Measurements from ENCODE around the gene PRKG1. TPM values are rescaled to one million over a fixed set of nuclear protein-coding genes. Genes with fewer than 3 reads are reported as not detected.
"Not testable (repeated sequence)": the region's sequence is repeated elsewhere in the genome, so short reads cannot be mapped to it uniquely, and the experiment has no call there.

The PRKG1 gene
- total RNA-seq, 1 donor from 2014 or later, result 0.17 TPM

GRCh38 chr10:51325649-51326048 is 251.4 kb downstream of the PRKG1 start:
- DNase-seq (ENCODE audit: low read depth), result no peak
- TF ChIP-seq, protein P1, sequence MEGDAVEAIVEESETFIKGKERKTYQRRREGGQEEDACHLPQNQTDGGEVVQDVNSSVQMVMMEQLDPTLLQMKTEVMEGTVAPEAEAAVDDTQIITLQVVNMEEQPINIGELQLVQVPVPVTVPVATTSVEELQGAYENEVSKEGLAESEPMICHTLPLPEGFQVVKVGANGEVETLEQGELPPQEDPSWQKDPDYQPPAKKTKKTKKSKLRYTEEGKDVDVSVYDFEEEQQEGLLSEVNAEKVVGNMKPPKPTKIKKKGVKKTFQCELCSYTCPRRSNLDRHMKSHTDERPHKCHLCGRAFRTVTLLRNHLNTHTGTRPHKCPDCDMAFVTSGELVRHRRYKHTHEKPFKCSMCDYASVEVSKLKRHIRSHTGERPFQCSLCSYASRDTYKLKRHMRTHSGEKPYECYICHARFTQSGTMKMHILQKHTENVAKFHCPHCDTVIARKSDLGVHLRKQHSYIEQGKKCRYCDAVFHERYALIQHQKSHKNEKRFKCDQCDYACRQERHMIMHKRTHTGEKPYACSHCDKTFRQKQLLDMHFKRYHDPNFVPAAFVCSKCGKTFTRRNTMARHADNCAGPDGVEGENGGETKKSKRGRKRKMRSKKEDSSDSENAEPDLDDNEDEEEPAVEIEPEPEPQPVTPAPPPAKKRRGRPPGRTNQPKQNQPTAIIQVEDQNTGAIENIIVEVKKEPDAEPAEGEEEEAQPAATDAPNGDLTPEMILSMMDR (conservative IDR thresholded peaks at IDR 0.05; ENCODE audit: low read depth, low read length), result no peak
- no peak overlapping the region for H3K4me3 ChIP-seq (ENCODE audit: low read depth, low read length)

DNA sequence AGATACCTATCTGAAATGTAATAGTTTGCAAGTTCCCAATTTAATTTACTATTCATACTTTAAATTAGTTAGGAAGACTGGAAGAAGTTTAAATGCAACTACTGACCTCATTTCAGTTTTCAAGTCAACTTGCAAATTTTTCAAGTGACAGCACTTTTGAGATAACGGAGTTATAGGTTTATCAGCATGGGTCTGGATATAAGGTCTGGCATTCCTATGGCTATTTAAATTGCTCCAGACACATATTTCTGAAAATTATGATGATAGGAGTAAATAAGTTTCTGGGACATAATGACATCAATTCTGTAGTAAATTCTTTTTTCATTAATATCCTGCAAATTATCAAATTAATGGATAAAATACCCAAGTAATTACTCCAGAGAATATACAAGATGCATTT is 251.9 kb downstream of the PRKG1 start:
- no peak overlapping the region for H3K4me3 ChIP-seq (ENCODE audit: low read depth, low read length)
- TF ChIP-seq, protein P1 (conservative IDR thresholded peaks at IDR 0.05; ENCODE audit: low read depth, low read length), result no peak
- no peak for DNase-seq (ENCODE audit: low read depth)

DNA sequence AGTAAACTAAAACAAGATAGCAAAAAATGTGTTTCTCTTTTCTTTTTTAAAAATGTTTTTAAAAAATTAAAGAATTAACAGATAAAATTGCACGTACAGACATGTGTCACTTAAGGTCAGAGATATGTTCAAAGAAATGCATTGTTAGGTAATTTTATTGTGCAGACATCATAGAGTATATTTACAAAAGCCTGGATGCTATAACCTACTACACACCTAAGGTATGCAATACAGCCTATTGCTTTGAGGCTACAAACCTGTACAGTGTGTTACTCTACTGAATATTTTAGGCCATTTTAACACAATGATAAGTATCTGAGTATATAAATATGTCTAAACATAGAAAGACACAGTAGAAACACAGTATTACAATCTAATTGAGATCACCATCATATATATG is 253.1 kb downstream of the PRKG1 start:
- no peak overlapping the region for H3K4me3 ChIP-seq (ENCODE audit: low read depth, low read length)
- TF ChIP-seq, protein P1 (conservative IDR thresholded peaks at IDR 0.05; ENCODE audit: low read depth, low read length), result no peak
- DNase-seq (ENCODE audit: low read depth), result no peak

- DNase-seq (ENCODE audit: low read depth), result no peak
- TF ChIP-seq, protein P1 (conservative IDR thresholded peaks at IDR 0.05; ENCODE audit: low read depth, low read length), result no peak
- no peak overlapping the region for H3K4me3 ChIP-seq (ENCODE audit: low read depth, low read length)
These were observed 266.1 kb downstream of the PRKG1 start for GRCh38 chr10:51340366-51340765.

DNA sequence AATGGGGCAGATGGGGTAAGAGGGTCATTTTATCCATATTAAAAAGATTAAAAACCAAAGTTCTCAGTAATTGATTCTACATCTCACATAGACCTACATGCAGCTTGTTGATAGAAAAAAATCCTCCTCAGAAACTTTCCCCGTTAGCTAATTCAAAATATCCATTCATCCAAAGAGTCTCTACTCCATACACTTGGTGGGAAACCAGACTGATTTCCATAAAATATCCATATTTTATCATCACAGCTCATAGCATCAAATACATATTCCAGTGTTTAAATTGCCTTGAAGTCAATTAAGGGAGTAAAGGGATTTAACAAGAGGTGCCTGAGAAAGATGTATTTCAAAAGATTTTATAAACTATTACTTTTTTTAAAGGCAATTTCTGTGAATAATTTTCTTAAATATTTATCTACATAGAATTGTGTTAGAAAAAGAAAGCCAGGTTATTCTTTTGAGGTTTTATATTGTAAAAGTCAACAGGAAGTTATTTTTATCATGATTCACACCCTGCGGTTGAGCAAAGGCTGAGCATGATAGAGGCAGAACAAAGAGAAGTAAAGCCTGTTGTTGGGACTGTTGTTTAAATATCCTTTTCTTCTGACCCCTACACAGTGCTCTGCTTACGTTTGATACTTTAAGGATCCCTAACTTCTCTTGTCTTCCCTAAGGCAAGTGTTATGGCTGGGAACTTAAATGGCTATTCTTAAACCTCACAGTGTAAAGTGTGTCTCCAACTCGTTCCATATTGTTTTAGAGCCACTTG is 266.7 kb downstream of the PRKG1 start:
- no peak overlapping the region for H3K4me3 ChIP-seq (ENCODE audit: low read depth, low read length)
- DNase-seq (ENCODE audit: low read depth), result no peak
- TF ChIP-seq, protein P1 (conservative IDR thresholded peaks at IDR 0.05; ENCODE audit: low read depth, low read length), result no peak

GRCh38 chr10:51341745-51342144 is 267.5 kb downstream of the PRKG1 start:
- not testable (repeated sequence) for H3K4me3 ChIP-seq (ENCODE audit: low read depth, low read length); DNase-seq (ENCODE audit: low read depth)

GRCh38 chr10:51342381-51342780 is 268.1 kb downstream of the PRKG1 start:
- H3K4me3 ChIP-seq (ENCODE audit: low read depth, low read length), result no peak overlapping the region
- no peak for DNase-seq (ENCODE audit: low read depth)
- TF ChIP-seq, protein P1 (conservative IDR thresholded peaks at IDR 0.05; ENCODE audit: low read depth, low read length), result no peak

All from epithelial cell of proximal tubule (primary cell).